KMS-11 (cell line): Measurements from ENCODE around the gene BABAM2.

Experiments used
- H2AFZ ChIP-seq: fragments of 200-600 bp; sonication (generic); 2 replicates; pipeline ENCODE4 v1.6.1; 2016; ENCODE audit warnings: antibody characterized with exemption, mixed run types, low read depth
- H3K27ac ChIP-seq: fragments of 200-600 bp; sonication (generic); 2 replicates; pipeline ENCODE4 v1.6.1; 2016; ENCODE audit warnings: mild to moderate bottlenecking, mixed run types
- H3K27me3 ChIP-seq: fragments of 200-600 bp; sonication (generic); 2 replicates; pipeline ENCODE4 v1.6.1; 2017; ENCODE audit warnings: mild to moderate bottlenecking, low read depth, mixed run types, moderate library complexity; ENCODE audit not compliant: insufficient read depth
- H3K36me3 ChIP-seq: fragments of 200-600 bp; sonication (generic); 2 replicates; pipeline ENCODE4 v1.6.1; 2017; ENCODE audit warnings: mild to moderate bottlenecking, mixed run types; ENCODE audit not compliant: insufficient read depth
- H3K4me1 ChIP-seq: fragments of 200-600 bp; sonication (generic); 2 replicates; pipeline ENCODE4 v1.6.1; 2016; ENCODE audit warnings: mild to moderate bottlenecking, low read depth, mixed run types; ENCODE audit not compliant: poor library complexity, severe bottlenecking
- H3K4me2 ChIP-seq: fragments of 200-600 bp; sonication (generic); 2 replicates; pipeline ENCODE4 v1.7.0; 2016; ENCODE audit warnings: mild to moderate bottlenecking, mixed run types
- H3K4me3 ChIP-seq: fragments of 200-600 bp; sonication (generic); IDR thresholded peaks from 2 replicates; pipeline ENCODE4 v1.6.1; 2017; ENCODE audit warnings: low read depth, low read length, mixed read lengths; ENCODE audit not compliant: insufficient read depth
- H3K79me2 ChIP-seq: fragments of 200-600 bp; sonication (generic); 2 replicates; pipeline ENCODE4 v1.6.1; 2016; ENCODE audit warnings: low read depth, mixed run types; ENCODE audit not compliant: insufficient read depth
- H3K9ac ChIP-seq: fragments of 200-600 bp; sonication (generic); 2 replicates; pipeline ENCODE4 v1.6.1; 2016; ENCODE audit warnings: mild to moderate bottlenecking, mixed run types
- H4K20me1 ChIP-seq: fragments of 200-600 bp; sonication (generic); 2 replicates; pipeline ENCODE4 v1.6.1; 2016; ENCODE audit warnings: mild to moderate bottlenecking, mixed run types; ENCODE audit not compliant: insufficient read depth
- TF ChIP-seq, protein P1 (sequence below): fragments of 200-600 bp; sonication (generic); conservative IDR thresholded peaks from 2 replicates; pipeline ENCODE4 v1.6.1; 2017; ENCODE audit warnings: low read depth, mild to moderate bottlenecking, antibody characterized with exemption, low read length, moderate library complexity, mixed read lengths

BABAM2 gene

DNA sequence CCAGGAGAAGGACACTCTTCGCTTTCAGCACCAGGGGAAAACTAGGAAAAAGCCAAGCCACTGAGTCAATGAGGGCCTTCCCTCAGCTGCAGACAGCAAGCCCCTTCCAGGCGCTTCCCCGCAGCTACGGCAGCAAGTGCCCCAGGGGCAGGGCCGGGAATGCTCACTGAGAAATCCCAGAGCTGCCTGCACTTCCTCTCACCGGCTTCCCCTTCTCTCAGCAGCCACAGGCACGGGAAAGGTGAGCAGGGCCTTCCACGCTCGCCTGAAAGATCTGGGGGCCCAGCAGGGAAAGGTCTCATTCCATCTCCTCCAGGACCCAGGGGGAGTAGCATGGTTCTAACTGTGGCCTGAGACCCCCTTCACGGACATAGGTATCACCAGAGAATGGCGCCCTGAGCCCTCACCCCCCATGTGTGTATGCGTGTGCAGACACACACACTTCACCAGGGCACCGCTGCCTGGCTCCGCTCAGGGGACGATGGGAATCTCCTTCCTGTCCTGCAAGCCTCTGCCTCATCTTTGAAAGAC, 472.5 kb downstream of the BABAM2 start:
- Histone ChIP-seq H3K9ac (no peak overlapping the region), H3K36me3 (no peaks in the 10 kb centered on the region), H4K20me1 (no peaks in the 10 kb centered on the region), H3K4me3 (no peak overlapping the region), H3K27ac (no peak overlapping the region), H3K27me3 (no peaks in the 10 kb centered on the region), H3K4me2 (no peak overlapping the region), H2AFZ (no peak overlapping the region), H3K79me2 (no peaks in the 10 kb centered on the region), H3K4me1 (peaks cover 26% of the 10 kb centered on the region)
- TF ChIP-seq, protein P1, sequence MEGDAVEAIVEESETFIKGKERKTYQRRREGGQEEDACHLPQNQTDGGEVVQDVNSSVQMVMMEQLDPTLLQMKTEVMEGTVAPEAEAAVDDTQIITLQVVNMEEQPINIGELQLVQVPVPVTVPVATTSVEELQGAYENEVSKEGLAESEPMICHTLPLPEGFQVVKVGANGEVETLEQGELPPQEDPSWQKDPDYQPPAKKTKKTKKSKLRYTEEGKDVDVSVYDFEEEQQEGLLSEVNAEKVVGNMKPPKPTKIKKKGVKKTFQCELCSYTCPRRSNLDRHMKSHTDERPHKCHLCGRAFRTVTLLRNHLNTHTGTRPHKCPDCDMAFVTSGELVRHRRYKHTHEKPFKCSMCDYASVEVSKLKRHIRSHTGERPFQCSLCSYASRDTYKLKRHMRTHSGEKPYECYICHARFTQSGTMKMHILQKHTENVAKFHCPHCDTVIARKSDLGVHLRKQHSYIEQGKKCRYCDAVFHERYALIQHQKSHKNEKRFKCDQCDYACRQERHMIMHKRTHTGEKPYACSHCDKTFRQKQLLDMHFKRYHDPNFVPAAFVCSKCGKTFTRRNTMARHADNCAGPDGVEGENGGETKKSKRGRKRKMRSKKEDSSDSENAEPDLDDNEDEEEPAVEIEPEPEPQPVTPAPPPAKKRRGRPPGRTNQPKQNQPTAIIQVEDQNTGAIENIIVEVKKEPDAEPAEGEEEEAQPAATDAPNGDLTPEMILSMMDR, result no peak

DNA sequence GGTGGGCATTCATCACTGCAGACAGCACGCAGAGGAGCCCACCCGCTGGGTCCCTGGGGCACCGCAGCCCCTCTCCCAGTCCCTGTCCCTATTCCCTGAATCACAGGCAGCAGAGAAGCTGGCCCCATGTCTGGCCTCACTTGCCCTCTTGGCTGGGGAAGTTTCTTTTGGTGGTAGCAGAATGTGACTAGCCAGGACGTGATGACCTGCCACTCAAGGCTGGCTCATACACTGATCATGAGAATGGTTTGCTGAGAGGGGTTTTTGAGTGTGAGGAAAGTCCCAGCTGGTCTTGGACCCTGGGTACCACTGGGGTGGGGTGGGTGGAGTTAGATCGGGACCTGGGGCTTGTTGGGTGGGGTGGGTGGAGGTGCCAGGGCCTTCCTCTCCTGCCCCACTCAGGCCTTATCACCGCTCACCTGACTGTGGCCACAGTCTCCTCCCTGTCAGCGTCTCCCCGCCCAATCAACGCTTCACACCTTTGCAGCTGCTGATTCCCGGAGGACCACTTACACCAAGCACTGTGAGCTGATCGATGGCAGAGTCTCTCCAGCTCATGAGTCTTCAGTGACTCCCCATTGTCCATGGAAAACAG, 473.3 kb downstream of the BABAM2 start:
- H3K79me2 ChIP-seq, result no peaks in the 10 kb centered on the region
- peaks cover 21% of the 10 kb centered on the region for H3K4me1 ChIP-seq
- H2AFZ ChIP-seq, result no peak overlapping the region
- no peak overlapping the region for H3K4me2 ChIP-seq
- no peaks in the 10 kb centered on the region for H3K36me3 ChIP-seq
- no peak overlapping the region for H3K4me3 ChIP-seq
- no peak overlapping the region for H3K27ac ChIP-seq
- no peak overlapping the region for H3K9ac ChIP-seq
- no peaks in the 10 kb centered on the region for H4K20me1 ChIP-seq
- TF ChIP-seq, protein P1, result no peak
- no peaks in the 10 kb centered on the region for H3K27me3 ChIP-seq

DNA sequence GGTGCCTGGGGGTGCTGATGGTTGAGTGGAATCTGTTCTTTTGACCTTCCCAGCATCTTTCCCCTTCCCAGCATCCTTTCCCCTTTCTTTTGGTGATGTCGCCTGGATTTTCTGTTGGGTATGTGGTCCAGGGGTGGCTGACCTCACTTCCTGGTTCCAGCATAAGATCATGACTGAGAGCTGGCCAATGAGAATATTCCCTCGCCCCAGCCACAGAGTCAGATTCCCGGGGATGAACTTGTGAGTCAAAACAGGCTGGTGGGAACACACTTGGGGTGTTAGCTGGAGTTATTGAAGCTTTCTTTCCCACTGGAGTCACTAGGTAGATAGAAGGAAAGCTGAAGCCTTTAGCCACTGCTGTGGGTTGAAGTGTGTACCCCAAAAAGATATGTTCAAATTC, 474.1 kb downstream of the BABAM2 start:
- Histone ChIP-seq H2AFZ (no peak overlapping the region), H3K9ac (no peak overlapping the region), H3K4me1 (peaks cover 12% of the 10 kb centered on the region), H4K20me1 (no peaks in the 10 kb centered on the region), H3K4me3 (no peak overlapping the region), H3K4me2 (no peak overlapping the region), H3K36me3 (no peaks in the 10 kb centered on the region), H3K27ac (no peak overlapping the region), H3K27me3 (no peaks in the 10 kb centered on the region), H3K79me2 (no peaks in the 10 kb centered on the region)
- TF ChIP-seq, protein P1, result no peak

DNA sequence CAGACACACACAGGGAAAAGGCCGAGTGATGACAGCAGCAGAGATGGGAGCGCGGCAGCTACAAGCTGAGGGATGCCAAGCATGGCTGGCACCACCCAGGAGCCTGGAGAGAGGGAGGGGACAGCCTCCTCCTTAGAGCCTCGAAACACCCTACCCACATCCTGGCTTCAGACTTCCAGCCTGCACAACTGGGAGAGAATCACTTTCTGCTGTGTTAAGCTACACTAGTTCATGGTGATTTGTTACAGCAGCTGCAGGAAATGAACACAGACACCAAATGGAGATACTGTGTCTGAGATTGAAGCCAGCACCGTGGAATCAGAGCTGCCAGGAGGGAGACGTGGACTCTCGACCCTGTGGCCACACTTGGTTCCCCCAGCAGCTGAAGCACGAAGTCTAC, 474.6 kb downstream of the BABAM2 start:
- H3K27ac ChIP-seq, result no peak overlapping the region
- no peaks in the 10 kb centered on the region for H3K27me3 ChIP-seq
- no peaks in the 10 kb centered on the region for H4K20me1 ChIP-seq
- H3K79me2 ChIP-seq, result no peaks in the 10 kb centered on the region
- no peaks in the 10 kb centered on the region for H3K36me3 ChIP-seq
- H2AFZ ChIP-seq, result no peak overlapping the region
- H3K9ac ChIP-seq, result no peak overlapping the region
- H3K4me2 ChIP-seq, result no peak overlapping the region
- peaks cover 7% of the 10 kb centered on the region for H3K4me1 ChIP-seq
- TF ChIP-seq, protein P1, result no peak
- no peak overlapping the region for H3K4me3 ChIP-seq
